ENCODE results near the gene LYG1.

Gene LYG1

GRCh38 chr2:99342536-99342935, 41.5 kb upstream of the LYG1 start:
- no peak overlapping the region for H3K4me2 ChIP-seq
- H3K9ac ChIP-seq: no peak overlapping the region
- H2AFZ ChIP-seq (ENCODE audit: low read depth): no peak overlapping the region
- peaks cover 97% of the 10 kb centered on the region for H3K79me2 ChIP-seq (ENCODE audit: insufficient read depth, low read depth)
- TF ChIP-seq CTCF (conservative IDR thresholded peaks at IDR 0.05; ENCODE audit: low read depth, low read length): no peak
- H4K20me1 ChIP-seq (ENCODE audit: insufficient read depth): peaks cover 54% of the 10 kb centered on the region
- no peak overlapping the region for H3K27ac ChIP-seq
- H3K4me1 ChIP-seq (ENCODE audit: low read depth, poor library complexity, severe bottlenecking): peaks cover 39% of the 10 kb centered on the region
- H3K27me3 ChIP-seq (ENCODE audit: insufficient read depth, low read depth): no peaks in the 10 kb centered on the region
- no peaks in the 10 kb centered on the region for H3K36me3 ChIP-seq (ENCODE audit: insufficient read depth)
- H3K4me3 ChIP-seq (IDR thresholded peaks at IDR 0.05; ENCODE audit: insufficient read depth, low read depth, low read length): no peak overlapping the region

- Histone ChIP-seq H4K20me1 (ENCODE audit: insufficient read depth) (peaks cover 51% of the 10 kb centered on the region), H3K4me3 (IDR thresholded peaks at IDR 0.05; ENCODE audit: insufficient read depth, low read depth, low read length) (no peak overlapping the region), H3K27ac (no peak overlapping the region), H3K36me3 (ENCODE audit: insufficient read depth) (no peaks in the 10 kb centered on the region), H3K4me1 (ENCODE audit: low read depth, poor library complexity, severe bottlenecking) (peaks cover 30% of the 10 kb centered on the region), H3K9ac (no peak overlapping the region), H2AFZ (ENCODE audit: low read depth) (no peak overlapping the region), H3K4me2 (no peak overlapping the region), H3K79me2 (ENCODE audit: insufficient read depth, low read depth) (peaks cover 86% of the 10 kb centered on the region), H3K27me3 (ENCODE audit: insufficient read depth, low read depth) (no peaks in the 10 kb centered on the region)
- no peak for TF ChIP-seq CTCF (conservative IDR thresholded peaks at IDR 0.05; ENCODE audit: low read depth, low read length)
Measured at GRCh38 chr2:99340669-99341236, 39.8 kb upstream of the LYG1 start.

- Histone ChIP-seq H2AFZ (ENCODE audit: low read depth) (peak overlapping the region; percentile 83), H3K4me3 (IDR thresholded peaks at IDR 0.05; ENCODE audit: insufficient read depth, low read depth, low read length) (peak overlapping the region; percentile 92), H3K27ac (peak overlapping the region; percentile 40), H4K20me1 (ENCODE audit: insufficient read depth) (peaks cover 39% of the 10 kb centered on the region), H3K4me1 (ENCODE audit: low read depth, poor library complexity, severe bottlenecking) (peaks cover 42% of the 10 kb centered on the region), H3K9ac (peak overlapping the region; percentile 69), H3K79me2 (ENCODE audit: insufficient read depth, low read depth) (peaks cover 81% of the 10 kb centered on the region), H3K36me3 (ENCODE audit: insufficient read depth) (no peaks in the 10 kb centered on the region), H3K4me2 (peak overlapping the region; percentile 85), H3K27me3 (ENCODE audit: insufficient read depth, low read depth) (no peaks in the 10 kb centered on the region)
- TF ChIP-seq CTCF (conservative IDR thresholded peaks at IDR 0.05; ENCODE audit: low read depth, low read length): no peak
Measured at GRCh38 chr2:99338029-99338585, 37.1 kb upstream of the LYG1 start.

DNA sequence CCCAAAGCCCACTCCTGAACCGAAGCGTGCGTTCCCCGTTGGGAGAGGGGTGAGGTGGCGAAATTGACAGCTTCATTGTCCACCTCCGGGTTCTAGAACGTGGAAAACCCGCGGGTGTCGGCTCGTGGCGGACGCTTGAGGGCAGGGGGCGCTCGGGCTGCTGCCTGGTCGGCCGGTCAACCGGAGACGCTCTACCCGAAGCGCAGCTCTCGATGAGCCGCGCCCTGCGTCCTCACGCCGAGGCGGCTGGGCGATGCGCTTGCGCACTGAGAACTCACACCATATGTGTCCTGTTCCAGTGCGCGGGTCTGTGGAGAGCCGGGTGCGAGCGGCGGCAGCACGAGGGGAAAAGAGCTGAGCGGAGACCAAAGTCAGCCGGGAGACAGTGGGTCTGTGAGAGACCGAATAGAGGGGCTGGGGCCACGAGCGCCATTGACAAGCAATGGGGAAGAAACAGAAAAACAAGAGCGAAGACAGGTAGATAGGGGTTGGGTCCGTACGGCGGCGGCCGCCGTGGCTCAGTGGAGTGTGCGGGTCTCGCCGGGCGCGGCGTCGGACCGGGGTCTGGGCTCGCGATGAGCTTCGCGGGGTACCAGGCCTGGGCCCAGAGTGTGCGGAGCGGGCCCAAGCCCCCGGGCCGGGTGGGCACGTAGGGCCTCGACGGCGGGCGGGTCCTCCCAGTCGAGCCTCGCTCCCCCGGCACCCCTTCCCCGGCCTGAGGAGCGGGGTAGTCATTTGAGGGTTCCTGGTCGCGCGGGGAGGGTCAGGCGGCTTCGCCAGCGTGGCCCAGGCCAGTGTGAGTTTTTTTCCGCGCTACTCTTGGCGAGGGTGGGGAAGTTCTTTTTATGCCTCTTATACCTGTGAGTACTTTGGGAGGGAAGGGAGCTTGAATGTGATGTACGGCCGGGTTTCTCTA, 36.4 kb upstream of the LYG1 start, which contains the start of gene EIF5B:
Gene EIF5B (plus strand): TSS at position 277 of the 916 bp plus-strand sequence. CDS start 166 bp downstream, at position 443.
- H3K79me2 ChIP-seq (ENCODE audit: insufficient read depth, low read depth): peaks cover 74% of the 10 kb centered on the region
- peak; percentile 60 for TF ChIP-seq CTCF (conservative IDR thresholded peaks at IDR 0.05; ENCODE audit: low read depth, low read length)
- H3K4me3 ChIP-seq (IDR thresholded peaks at IDR 0.05; ENCODE audit: insufficient read depth, low read depth, low read length): peak within 1 kb of the TSS; percentile 92
- no peaks in the 10 kb centered on the region for H3K36me3 ChIP-seq (ENCODE audit: insufficient read depth)
- H3K4me2 ChIP-seq: peak within 1 kb of the TSS; percentile 85
- H4K20me1 ChIP-seq (ENCODE audit: insufficient read depth): peaks cover 33% of the 10 kb centered on the region
- peak within 1 kb of the TSS; percentile 76 for H3K9ac ChIP-seq
- H2AFZ ChIP-seq (ENCODE audit: low read depth): peak within 1 kb of the TSS; percentile 83
- H3K27ac ChIP-seq: peak within 1 kb of the TSS; percentile 40
- peaks cover 42% of the 10 kb centered on the region for H3K4me1 ChIP-seq (ENCODE audit: low read depth, poor library complexity, severe bottlenecking)
- no peaks in the 10 kb centered on the region for H3K27me3 ChIP-seq (ENCODE audit: insufficient read depth, low read depth)
